Spleen (tissue), 7 donors: ENCODE measurements around the gene FOXK2.

ENCODE experiments used
- CTCF ChIP-seq, 11 experiments: fragments of 200-600 bp in 7 of 11; fragments of 450-650 bp in 4 of 11; sonication (generic) in 4 of 11; IDR thresholded peaks in 8 of 11; conservative IDR thresholded peaks in 3 of 11; 1 replicate in 7 of 11; 2 replicates in 4 of 11; pipeline versions ENCODE4 v1.4.0 to v1.8.0; 2016 to 2021; ENCODE audit warnings: antibody characterized with exemption in 11 of 11, inconsistent platforms in 4 of 11, mild to moderate bottlenecking in 1 of 11
- POLR2AphosphoS5 ChIP-seq, 3 donors: sonication (generic); formaldehyde crosslinking; IDR thresholded peaks; one replicate each; pipeline ENCODE4 v1.5.1; 2017; ENCODE audit warnings: antibody characterized with exemption in 3 of 3
- donor health status: DM: no; HTN: no; CAD: no; lungs with moderate emphysema.
- donor health status: DM: no; HTN: no; CAD: no.
- donor health status: DM: no; HTN: no; CAD: no.

GRCh38 chr17:82616021-82616711, 96.6 kb downstream of the FOXK2 start:
- TF ChIP-seq POLR2AphosphoS5 (IDR thresholded peaks at IDR 0.05) (peak in 1 of 3 donors; percentile 9), CTCF (IDR thresholded peaks at IDR 0.05 in 8 of 11, conservative IDR thresholded peaks at IDR 0.05 in 3 of 11) (no peak)
